Adipose tissue (tissue), 3 donors: ENCODE measurements around the gene ITGB6. TPM values are rescaled to one million over a fixed set of nuclear protein-coding genes. Genes with fewer than 3 reads are reported as not detected.

Experiments
- polyA plus RNA-seq, 3 donors: library from polyadenylated mRNA; stranded (reverse); fragments of 200-250 nt; gene quantifications; one replicate each; pipeline ENCODE4 v1.2.3, GENCODE V29; 2013
- donor health status: healthy with polysubstance abuse.
- donor health status: Bipolar disorder and iron deficiency.
- donor health status: healthy.

ITGB6 gene
- polyA plus RNA-seq, 3 donors = 0.48 to 2.0 TPM; not detected in 1

Other genes starting within 250 kb of the ITGB6 start
- gene PLA2R1, start 137.7 kb downstream of the ITGB6 start, polyA plus RNA-seq = 1 to 10 TPM in 2 of 3 donors, under 1 TPM in 1; 0.48 to 3.2 (median 2.6) TPM